Progenitor cell of endocrine pancreas (in vitro differentiated cells): Measurements from ENCODE around the gene TRABD2B. TPM values are rescaled to one million over a fixed set of nuclear protein-coding genes. Genes with fewer than 3 reads are reported as not detected.

ENCODE experiments used
- DNase-seq: peaks from one replicate; pipeline ENCODE4 v3.0.0; 2021; ENCODE audit warnings: low spot score; ENCODE audit not compliant: unreplicated experiment
- H3K27ac Mint-ChIP-seq: 2 replicates; pipeline ENCODE4 v1.8.0; 2021; ENCODE audit warnings: mild to moderate bottlenecking, moderate library complexity, mixed read lengths
- H3K27me3 Mint-ChIP-seq: 2 replicates; pipeline ENCODE4 v1.8.0; 2021; ENCODE audit warnings: mixed read lengths
- H3K36me3 Mint-ChIP-seq: 2 replicates; pipeline ENCODE4 v1.8.0; 2022; ENCODE audit warnings: mixed read lengths; ENCODE audit not compliant: insufficient read depth
- H3K4me1 Mint-ChIP-seq: 2 replicates; pipeline ENCODE4 v1.8.0; 2021; ENCODE audit warnings: low read depth, mixed read lengths
- H3K4me3 Mint-ChIP-seq: 2 replicates; pipeline ENCODE4 v1.8.0; 2021; ENCODE audit warnings: low read depth, mild to moderate bottlenecking, moderate library complexity, mixed read lengths
- H3K9me3 Mint-ChIP-seq: 2 replicates; pipeline ENCODE4 v1.8.0; 2021; ENCODE audit warnings: low read depth, mixed read lengths
- CTCF ChIP-seq: fragments of 200-600 bp; sonication (generic); IDR thresholded peaks from one replicate; pipeline ENCODE4 v1.5.0; 2021; ENCODE audit warnings: antibody characterized with exemption, mild to moderate bottlenecking; ENCODE audit not compliant: unreplicated experiment
- total RNA-seq: library from RNA; stranded (reverse); gene quantifications from 2 replicates; pipeline ENCODE4 v1.2.1, GENCODE V29; 2021

TRABD2B gene
- total RNA-seq, 1 donor from 2014 or later = 14.5 TPM

GRCh38 chr1:47796626-47797025 lies 200.6 kb downstream of the TRABD2B start:
- H3K27ac Mint-ChIP-seq = no peak overlapping the region
- no peak for TF ChIP-seq CTCF
- peaks cover 9% of the 10 kb centered on the region for H3K36me3 Mint-ChIP-seq
- no peaks in the 10 kb centered on the region for H3K9me3 Mint-ChIP-seq
- H3K4me1 Mint-ChIP-seq = no peaks in the 10 kb centered on the region
- DNase-seq = no peak
- H3K27me3 Mint-ChIP-seq = no peaks in the 10 kb centered on the region
- H3K4me3 Mint-ChIP-seq = no peak overlapping the region

- Mint-ChIP-seq H3K9me3 (no peaks in the 10 kb centered on the region), H3K36me3 (peaks cover 7% of the 10 kb centered on the region), H3K4me1 (no peaks in the 10 kb centered on the region), H3K27ac (no peak overlapping the region), H3K4me3 (no peak overlapping the region), H3K27me3 (no peaks in the 10 kb centered on the region)
- no peak for TF ChIP-seq CTCF
- DNase-seq = no peak
Measured at GRCh38 chr1:47795102-47795501, 202.1 kb downstream of the TRABD2B start.

GRCh38 chr1:47794530-47794929 lies 202.7 kb downstream of the TRABD2B start:
- no peak for DNase-seq
- Mint-ChIP-seq H3K4me1 (no peaks in the 10 kb centered on the region), H3K4me3 (no peak overlapping the region), H3K9me3 (no peaks in the 10 kb centered on the region), H3K27ac (no peak overlapping the region), H3K27me3 (no peaks in the 10 kb centered on the region), H3K36me3 (peaks cover 1% of the 10 kb centered on the region)
- no peak for TF ChIP-seq CTCF

GRCh38 chr1:47794081-47794480 lies 203.1 kb downstream of the TRABD2B start:
- no peak overlapping the region for H3K4me3 Mint-ChIP-seq
- DNase-seq = no peak
- no peak overlapping the region for H3K27ac Mint-ChIP-seq
- H3K27me3 Mint-ChIP-seq = no peaks in the 10 kb centered on the region
- H3K36me3 Mint-ChIP-seq = peaks cover 1% of the 10 kb centered on the region
- TF ChIP-seq CTCF = no peak
- H3K4me1 Mint-ChIP-seq = no peaks in the 10 kb centered on the region
- H3K9me3 Mint-ChIP-seq = no peaks in the 10 kb centered on the region

- H3K36me3 Mint-ChIP-seq = peaks cover under 1% of the 10 kb centered on the region
- no peak overlapping the region for H3K4me3 Mint-ChIP-seq
- H3K4me1 Mint-ChIP-seq = no peaks in the 10 kb centered on the region
- no peak for TF ChIP-seq CTCF
- no peaks in the 10 kb centered on the region for H3K9me3 Mint-ChIP-seq
- no peak overlapping the region for H3K27ac Mint-ChIP-seq
- H3K27me3 Mint-ChIP-seq = no peaks in the 10 kb centered on the region
- no peak for DNase-seq
Measured at GRCh38 chr1:47793563-47793962, 203.6 kb downstream of the TRABD2B start.

- Mint-ChIP-seq H3K9me3 (no peaks in the 10 kb centered on the region), H3K36me3 (peaks cover 3% of the 10 kb centered on the region), H3K27ac (no peak overlapping the region), H3K27me3 (no peaks in the 10 kb centered on the region), H3K4me1 (no peaks in the 10 kb centered on the region), H3K4me3 (no peak overlapping the region)
- no peak for DNase-seq
- TF ChIP-seq CTCF = no peak
Measured at GRCh38 chr1:47792779-47793178, 204.4 kb downstream of the TRABD2B start.
